HepG2 (cell line): ENCODE measurements around the gene DYSF. TPM values are rescaled to one million over a fixed set of nuclear protein-coding genes. Genes with fewer than 3 reads are reported as not detected.

Experiments
- ATAC-seq: fragments of 200-7000 bp; cut with Tn5 transposase; 3 replicates; pipeline ENCODE4 v1.9.1; 2020; ENCODE audit warnings: mild to moderate bottlenecking, moderate library complexity
- BruUV-seq: library from RNA; stranded (reverse); fragments of 400-500 nt; replicated peaks from 2 replicates; lab custom pipeline; 2021; lab: Mats Ljungman, UMichigan
- CTCF ChIA-PET: fragments of 300-600 bp; formaldehyde crosslinking; extraction: SDS; loops from one replicate; lab custom pipeline; 2021; ENCODE audit warnings: low total read pairs, inconsistent platforms, low intra/inter-chr PET ratio; lab: Yijun Ruan, JAX
- POLR2A ChIA-PET: fragments of 350-600 bp; sonication (Branson Sonifier 250); formaldehyde crosslinking; loops from one replicate; lab custom pipeline; 2020; ENCODE audit warnings: antibody characterized with exemption, inconsistent platforms; lab: Yijun Ruan, JAX
- DNase-seq: peaks from one replicate; pipeline ENCODE4 v3.0.0-alpha.2; 2015; ENCODE audit warnings: low spot score
- FAIRE-seq: peaks from 3 replicates; lab custom pipeline; 2011; peaks lifted over from hg19 to GRCh38; lab: Jason Lieb, UNC
- H2AFZ ChIP-seq: one replicate; pipeline ENCODE4 v1.6.1; 2011; ENCODE audit warnings: low read length, inconsistent platforms
- H3K27ac ChIP-seq: fragments of 300-600 bp; 3 replicates; pipeline ENCODE4 v1.8.0; 2011; ENCODE audit warnings: mixed run types, mild to moderate bottlenecking, mixed read lengths, low read length, inconsistent platforms; ENCODE audit not compliant: insufficient read depth; ENCODE audit errors: extremely low read length
- H3K27me3 ChIP-seq, 2 experiments: fragments of 200-600 bp in 1 of 2; 2 replicates in 1 of 2; 3 replicates in 1 of 2; pipeline versions ENCODE4 v1.6.0 to v1.8.0; 2011; ENCODE audit warnings: low read length in 2 of 2, mild to moderate bottlenecking in 2 of 2, moderate library complexity in 2 of 2, inconsistent platforms in 1 of 2; ENCODE audit not compliant: insufficient read depth in 2 of 2, control insufficient read depth in 1 of 2
- H3K36me3 ChIP-seq, 2 experiments: fragments of 200-600 bp in 1 of 2; replicated peaks in 1 of 2; 2 replicates in 1 of 2; 3 replicates in 1 of 2; pipeline versions ENCODE4 v1.5.1 to v1.8.0; 2011; ENCODE audit warnings: low read length in 2 of 2, inconsistent platforms in 1 of 2; ENCODE audit not compliant: insufficient read depth in 2 of 2, control insufficient read depth in 1 of 2
- H3K4me1 ChIP-seq: 2 replicates; pipeline ENCODE4 v1.5.1; 2012; ENCODE audit warnings: low read length, inconsistent platforms; ENCODE audit not compliant: insufficient read depth
- H3K4me2 ChIP-seq: 2 replicates; pipeline ENCODE4 v1.6.0; 2011; ENCODE audit warnings: low read depth, low read length, inconsistent platforms
- H3K4me3 ChIP-seq, 3 experiments: fragments of 200-600 bp in 1 of 3; sonication (generic), shearing (Covaris generic) in 1 of 3; replicated peaks in 1 of 3; 2 replicates each; pipeline ENCODE4 v1.5.1; 2011 to 2016; ENCODE audit warnings: low read length in 3 of 3, inconsistent platforms in 2 of 3, low read depth in 2 of 3, mild to moderate bottlenecking in 2 of 3, control low read depth in 1 of 3, mixed read lengths in 1 of 3; ENCODE audit not compliant: insufficient read depth in 1 of 3
- H3K79me2 ChIP-seq: one replicate; pipeline ENCODE4 v1.6.1; 2011; ENCODE audit warnings: low read length, inconsistent platforms; ENCODE audit not compliant: insufficient read depth
- H3K9ac ChIP-seq: 2 replicates; pipeline ENCODE4 v1.6.0; 2011; ENCODE audit warnings: mild to moderate bottlenecking, low read depth, low read length, inconsistent platforms; ENCODE audit not compliant: insufficient read depth
- H3K9me3 ChIP-seq: 2 replicates; pipeline ENCODE4 v1.5.1; 2012; ENCODE audit warnings: mild to moderate bottlenecking, low read length
- H4K20me1 ChIP-seq: 2 replicates; pipeline ENCODE4 v1.6.0; 2011; ENCODE audit warnings: inconsistent platforms, mild to moderate bottlenecking, low read length, moderate library complexity; ENCODE audit not compliant: insufficient read depth
- CHD4 ChIP-seq: fragments of 200-600 bp; sonication (generic); IDR thresholded peaks from 2 replicates; pipeline ENCODE4 v1.7.0; 2017; ENCODE audit warnings: mild to moderate bottlenecking, low read length, borderline replicate concordance
- HNF4G ChIP-seq, 2 experiments: sonication (generic) in 1 of 2; formaldehyde crosslinking in 1 of 2; IDR thresholded peaks; 2 replicates each; pipeline versions ENCODE4 v1.4.0 to v1.6.1; 2011 to 2020; ENCODE audit warnings: borderline replicate concordance in 2 of 2, low read depth in 2 of 2, mild to moderate bottlenecking in 2 of 2, low read length in 1 of 2, missing genetic modification reagents in 1 of 2, moderate library complexity in 1 of 2
- ZBTB3 ChIP-seq: sonication (generic); formaldehyde crosslinking; IDR thresholded peaks from 2 replicates; pipeline ENCODE4 v1.4.0; 2020; ENCODE audit warnings: low read depth, mild to moderate bottlenecking, moderate library complexity, missing genetic modification reagents, borderline replicate concordance
- ZNF263 ChIP-seq: sonication (generic); formaldehyde crosslinking; IDR thresholded peaks from 2 replicates; pipeline ENCODE4 v1.4.0; 2020; ENCODE audit warnings: missing genetic modification reagents
- ZNF766 ChIP-seq: sonication (generic); formaldehyde crosslinking; IDR thresholded peaks from 2 replicates; pipeline ENCODE4 v1.5.0; 2020; ENCODE audit warnings: missing genetic modification reagents, borderline replicate concordance
- ZSCAN30 ChIP-seq: sonication (generic); formaldehyde crosslinking; IDR thresholded peaks from 2 replicates; pipeline ENCODE4 v1.5.0; 2020; ENCODE audit warnings: mild to moderate bottlenecking, missing genetic modification reagents
- WGBS: methylation state at CpG from one replicate; pipeline ENCODE4 v1.1.6; 2017; ENCODE audit warnings: low lambda C conversion rate; 5-methylcytosine and 5-hydroxymethylcytosine counted together
- in situ Hi-C: cut with HindIII; loops from 2 replicates; pipeline ENCODE4 v1.10.0; 2017; ENCODE audit warnings: low pct_unique_long_range_greater_than_20kb; ENCODE audit not compliant: extremely low pct_ligation_motif_present
- intact Hi-C: fragments of 100-400 bp; cut with micrococcal nuclease; formaldehyde crosslinking; loops from one replicate; pipeline ENCODE4 v1.10.0; 2022; ENCODE audit not compliant: unreplicated experiment
- polyA plus RNA-seq, 8 experiments: library from polyadenylated mRNA; depleted of rRNA in 3 of 8; stranded (reverse) in 7 of 8; unstranded in 1 of 8; fragments of >200 nt; fragmentation: Illumina TruSeq in 4 of 8; extraction: Trizol in 4 of 8; gene quantifications; 2 replicates each; pipeline versions ENCODE4 v1.2.1 to v1.2.3, GENCODE V29; 2011 to 2016; ENCODE audit warnings: low read depth in 4 of 8, missing spikeins in 1 of 8, mixed read lengths in 1 of 8; ENCODE audit not compliant: insufficient read depth in 1 of 8
- total RNA-seq, 5 experiments: library from RNA; depleted of rRNA; stranded (reverse); fragments of >200 nt; fragmentation: Illumina TruSeq; extraction: Trizol; gene quantifications; 2 replicates each; pipeline ENCODE4 v1.2.3, GENCODE V29; 2016; ENCODE audit warnings: low read depth in 1 of 5
- TF ChIP-seq, protein P1 (sequence below): sonication (generic); formaldehyde crosslinking; IDR thresholded peaks from 2 replicates; pipeline ENCODE4 v1.5.1; 2020; ENCODE audit warnings: missing genetic modification reagents, mild to moderate bottlenecking, borderline replicate concordance
- TF ChIP-seq, protein P2 (sequence below): sonication (generic); formaldehyde crosslinking; IDR thresholded peaks from 2 replicates; pipeline ENCODE4 v1.5.0; 2020; ENCODE audit warnings: mild to moderate bottlenecking, missing genetic modification reagents
- TF ChIP-seq, protein P3 (sequence below): sonication (generic); formaldehyde crosslinking; IDR thresholded peaks from 2 replicates; pipeline ENCODE4 v1.5.0; 2020; ENCODE audit warnings: missing genetic modification reagents
- TF ChIP-seq, protein P4 (sequence below): sonication (generic); formaldehyde crosslinking; IDR thresholded peaks from 2 replicates; pipeline ENCODE4 v1.5.1; 2020; ENCODE audit warnings: mild to moderate bottlenecking, missing genetic modification reagents, moderate library complexity

DYSF gene
- total and polyA plus RNA-seq, 2 of the 13 experiments (the other 11 are each of a cell fraction or from before 2014, with no cell fraction given), result 0.15 to 2.4 TPM

DNA sequence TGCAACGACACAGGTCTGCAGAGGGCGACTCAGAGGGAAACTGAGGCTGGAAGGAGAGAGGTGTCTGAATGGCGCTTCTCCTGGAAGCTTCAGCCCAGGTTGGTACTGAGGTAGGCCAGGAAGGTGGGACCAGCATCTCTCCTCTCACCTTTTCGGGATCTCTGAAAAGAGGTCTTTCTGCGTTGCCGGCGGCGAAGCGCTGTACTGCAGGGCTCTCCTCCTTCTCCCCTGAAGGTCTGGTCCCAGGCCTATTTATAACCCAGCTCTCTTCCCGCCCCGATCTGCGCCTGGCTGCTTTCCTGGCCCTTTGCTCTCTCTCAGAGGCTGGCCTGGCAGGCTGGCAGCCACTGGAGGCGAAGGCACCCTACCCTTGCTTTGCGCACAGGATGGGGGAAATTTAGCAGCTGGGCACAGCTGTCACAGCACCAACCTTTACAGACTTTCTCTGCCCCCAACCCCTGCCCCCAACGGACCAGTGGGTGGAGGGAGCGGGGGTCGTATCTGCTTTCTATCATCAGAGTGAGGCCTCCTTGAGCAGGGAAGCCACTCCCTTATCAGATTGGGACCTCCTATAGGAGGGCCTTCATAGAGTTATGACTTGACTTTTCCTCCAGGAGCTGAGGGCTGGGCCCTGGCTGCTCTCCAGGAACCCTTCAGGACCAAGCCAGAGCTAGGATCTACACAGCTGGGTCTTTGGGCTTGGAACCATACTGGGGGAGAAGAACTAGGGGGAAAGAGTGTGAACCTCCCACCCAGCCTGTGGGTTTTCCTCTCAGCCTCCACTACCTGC lies 1.1 kb downstream of the DYSF start:
- Histone ChIP-seq H3K9ac (no peak overlapping the region), H3K9me3 (no peaks in the 10 kb centered on the region), H3K79me2 (no peaks in the 10 kb centered on the region), H2AFZ (no peak overlapping the region), H3K4me3 (no peak overlapping the region), H3K36me3 (no peaks in the 10 kb centered on the region), H4K20me1 (no peaks in the 10 kb centered on the region), H3K4me1 (peaks cover 33% of the 10 kb centered on the region), H3K27ac (no peak overlapping the region), H3K27me3 (peaks cover 2 to 9% of the 10 kb centered on the region in 2 experiments; a peak in 3 of 5 replicates), H3K4me2 (no peak overlapping the region)
- POLR2A ChIA-PET, result no interaction called here
- DNase-seq (no peak), FAIRE-seq (no peak), ATAC-seq (no peak)
- TF ChIP-seq, protein P1, sequence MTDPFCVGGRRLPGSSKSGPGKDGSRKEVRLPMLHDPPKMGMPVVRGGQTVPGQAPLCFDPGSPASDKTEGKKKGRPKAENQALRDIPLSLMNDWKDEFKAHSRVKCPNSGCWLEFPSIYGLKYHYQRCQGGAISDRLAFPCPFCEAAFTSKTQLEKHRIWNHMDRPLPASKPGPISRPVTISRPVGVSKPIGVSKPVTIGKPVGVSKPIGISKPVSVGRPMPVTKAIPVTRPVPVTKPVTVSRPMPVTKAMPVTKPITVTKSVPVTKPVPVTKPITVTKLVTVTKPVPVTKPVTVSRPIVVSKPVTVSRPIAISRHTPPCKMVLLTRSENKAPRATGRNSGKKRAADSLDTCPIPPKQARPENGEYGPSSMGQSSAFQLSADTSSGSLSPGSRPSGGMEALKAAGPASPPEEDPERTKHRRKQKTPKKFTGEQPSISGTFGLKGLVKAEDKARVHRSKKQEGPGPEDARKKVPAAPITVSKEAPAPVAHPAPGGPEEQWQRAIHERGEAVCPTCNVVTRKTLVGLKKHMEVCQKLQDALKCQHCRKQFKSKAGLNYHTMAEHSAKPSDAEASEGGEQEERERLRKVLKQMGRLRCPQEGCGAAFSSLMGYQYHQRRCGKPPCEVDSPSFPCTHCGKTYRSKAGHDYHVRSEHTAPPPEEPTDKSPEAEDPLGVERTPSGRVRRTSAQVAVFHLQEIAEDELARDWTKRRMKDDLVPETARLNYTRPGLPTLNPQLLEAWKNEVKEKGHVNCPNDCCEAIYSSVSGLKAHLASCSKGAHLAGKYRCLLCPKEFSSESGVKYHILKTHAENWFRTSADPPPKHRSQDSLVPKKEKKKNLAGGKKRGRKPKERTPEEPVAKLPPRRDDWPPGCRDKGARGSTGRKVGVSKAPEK (CRISPR knock-in tag), result no peak
- TF ChIP-seq CHD4 (no peak), ZNF263 (CRISPR knock-in tag) (no peak), ZBTB3 (CRISPR knock-in tag) (no peak), ZSCAN30 (no peak), ZNF766 (CRISPR knock-in tag) (no peak), HNF4G (IDR thresholded peaks at IDR 0.05; ENCODE audit: borderline replicate concordance, low read depth, low read length) (no peak), HNF4G (CRISPR knock-in tag; IDR thresholded peaks at IDR 0.05; ENCODE audit: borderline replicate concordance, low read depth) (no peak)
- TF ChIP-seq, protein P2, sequence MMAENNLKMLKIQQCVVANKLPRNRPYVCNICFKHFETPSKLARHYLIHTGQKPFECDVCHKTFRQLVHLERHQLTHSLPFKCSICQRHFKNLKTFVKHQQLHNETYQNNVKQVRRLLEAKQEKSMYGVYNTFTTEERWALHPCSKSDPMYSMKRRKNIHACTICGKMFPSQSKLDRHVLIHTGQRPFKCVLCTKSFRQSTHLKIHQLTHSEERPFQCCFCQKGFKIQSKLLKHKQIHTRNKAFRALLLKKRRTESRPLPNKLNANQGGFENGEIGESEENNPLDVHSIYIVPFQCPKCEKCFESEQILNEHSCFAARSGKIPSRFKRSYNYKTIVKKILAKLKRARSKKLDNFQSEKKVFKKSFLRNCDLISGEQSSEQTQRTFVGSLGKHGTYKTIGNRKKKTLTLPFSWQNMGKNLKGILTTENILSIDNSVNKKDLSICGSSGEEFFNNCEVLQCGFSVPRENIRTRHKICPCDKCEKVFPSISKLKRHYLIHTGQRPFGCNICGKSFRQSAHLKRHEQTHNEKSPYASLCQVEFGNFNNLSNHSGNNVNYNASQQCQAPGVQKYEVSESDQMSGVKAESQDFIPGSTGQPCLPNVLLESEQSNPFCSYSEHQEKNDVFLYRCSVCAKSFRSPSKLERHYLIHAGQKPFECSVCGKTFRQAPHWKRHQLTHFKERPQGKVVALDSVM (CRISPR knock-in tag), result no peak
- TF ChIP-seq, protein P3, sequence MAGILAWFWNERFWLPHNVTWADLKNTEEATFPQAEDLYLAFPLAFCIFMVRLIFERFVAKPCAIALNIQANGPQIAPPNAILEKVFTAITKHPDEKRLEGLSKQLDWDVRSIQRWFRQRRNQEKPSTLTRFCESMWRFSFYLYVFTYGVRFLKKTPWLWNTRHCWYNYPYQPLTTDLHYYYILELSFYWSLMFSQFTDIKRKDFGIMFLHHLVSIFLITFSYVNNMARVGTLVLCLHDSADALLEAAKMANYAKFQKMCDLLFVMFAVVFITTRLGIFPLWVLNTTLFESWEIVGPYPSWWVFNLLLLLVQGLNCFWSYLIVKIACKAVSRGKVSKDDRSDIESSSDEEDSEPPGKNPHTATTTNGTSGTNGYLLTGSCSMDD (CRISPR knock-in tag), result no peak
- TF ChIP-seq, protein P4, sequence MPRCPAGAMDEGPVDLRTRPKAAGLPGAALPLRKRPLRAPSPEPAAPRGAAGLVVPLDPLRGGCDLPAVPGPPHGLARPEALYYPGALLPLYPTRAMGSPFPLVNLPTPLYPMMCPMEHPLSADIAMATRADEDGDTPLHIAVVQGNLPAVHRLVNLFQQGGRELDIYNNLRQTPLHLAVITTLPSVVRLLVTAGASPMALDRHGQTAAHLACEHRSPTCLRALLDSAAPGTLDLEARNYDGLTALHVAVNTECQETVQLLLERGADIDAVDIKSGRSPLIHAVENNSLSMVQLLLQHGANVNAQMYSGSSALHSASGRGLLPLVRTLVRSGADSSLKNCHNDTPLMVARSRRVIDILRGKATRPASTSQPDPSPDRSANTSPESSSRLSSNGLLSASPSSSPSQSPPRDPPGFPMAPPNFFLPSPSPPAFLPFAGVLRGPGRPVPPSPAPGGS, result no peak
- BruUV-seq, result no TSS peak
- in situ Hi-C loops, result no loop called here
- WGBS, result 72% methylated on average over 17 of the region's 17 CpGs
- CTCF ChIA-PET, result no interaction called here
- intact Hi-C loops, result loop anchor here (5.0 kb wide), 1 partner anchor 58 kb away; no protein-coding TSS in a partner anchor
